ENCODE results near the gene RNF220. TPM values are rescaled to one million over a fixed set of nuclear protein-coding genes. Genes with fewer than 3 reads are reported as not detected.
A peak's percentile ranks its signal among the peaks of the same experiment; 100 is the strongest.

RNF220 gene
- total RNA-seq, 3 donors from 2014 or later = 61.9 to 83.9 (median 72.7) TPM

- intact Hi-C loops (cut with DNase I, micrococcal nuclease) = loop anchor here in 1 of 2 donors (2.0 kb wide), 1 partner anchor 43 kb away; no protein-coding TSS in a partner anchor
- ATAC-seq (no peak), DNase-seq (no peak)
Measured at GRCh38 chr1:44609768-44610526, 204.9 kb downstream of the RNF220 start.

GRCh38 chr1:44610527-44611148 is 205.6 kb downstream of the RNF220 start:
- Histone ChIP-seq H3K36me3 (ENCODE audit: low read depth) (no peaks in the 10 kb centered on the region), H3K4me1 (ENCODE audit: low read depth) (no peaks in the 10 kb centered on the region), H3K4me3 (no peak overlapping the region), H3K9me3 (no peaks in the 10 kb centered on the region)
- TF ChIP-seq CTCF (IDR thresholded peaks at IDR 0.05) = no peak
- DNase-seq = peak in 2 of 3 donors; percentile 37 to 38
- intact Hi-C loops (cut with DNase I, micrococcal nuclease) = loop anchor here in 1 of 2 donors (2.0 kb wide), 1 partner anchor 42 kb away; no protein-coding TSS in a partner anchor
- peak; percentile 78 for ATAC-seq

More at GRCh38 chr1:44609768-44610526, 204.9 kb downstream of the RNF220 start:
- Histone ChIP-seq H3K4me1 (ENCODE audit: low read depth) (no peaks in the 10 kb centered on the region), H3K9me3 (no peaks in the 10 kb centered on the region), H3K4me3 (no peak overlapping the region), H3K36me3 (ENCODE audit: low read depth) (no peaks in the 10 kb centered on the region)
- no peak for TF ChIP-seq CTCF (IDR thresholded peaks at IDR 0.05)

GRCh38 chr1:44611419-44611818 is 206.4 kb downstream of the RNF220 start:
- Histone ChIP-seq H3K36me3 (ENCODE audit: low read depth) (no peaks in the 10 kb centered on the region), H3K4me1 (ENCODE audit: low read depth) (no peaks in the 10 kb centered on the region), H3K4me3 (no peak overlapping the region), H3K9me3 (no peaks in the 10 kb centered on the region)
- intact Hi-C loops (cut with DNase I, micrococcal nuclease) = loop anchor here in 1 of 2 donors (2.0 kb wide), 1 partner anchor 41 kb away; no protein-coding TSS in a partner anchor
- ATAC-seq (no peak), DNase-seq (no peak)
- TF ChIP-seq CTCF (IDR thresholded peaks at IDR 0.05) = no peak

GRCh38 chr1:44611866-44612265 is 206.8 kb downstream of the RNF220 start:
- H3K4me3 ChIP-seq = no peak overlapping the region
- no peak for ATAC-seq
- H3K4me1 ChIP-seq (ENCODE audit: low read depth) = no peaks in the 10 kb centered on the region
- no peak for DNase-seq
- no peaks in the 10 kb centered on the region for H3K9me3 ChIP-seq
- TF ChIP-seq CTCF (IDR thresholded peaks at IDR 0.05) = no peak
- intact Hi-C loops (cut with DNase I, micrococcal nuclease) = loop anchor here in 1 of 2 donors (2.0 kb wide), 1 partner anchor 41 kb away; no protein-coding TSS in a partner anchor
- H3K36me3 ChIP-seq (ENCODE audit: low read depth) = no peaks in the 10 kb centered on the region

GRCh38 chr1:44613941-44614340 is 208.9 kb downstream of the RNF220 start:
- DNase-seq (no peak), ATAC-seq (no peak)
- no peaks in the 10 kb centered on the region for H3K4me1 ChIP-seq (ENCODE audit: low read depth)
- H3K4me3 ChIP-seq = no peak overlapping the region
- no peak for TF ChIP-seq CTCF (IDR thresholded peaks at IDR 0.05)
- no peaks in the 10 kb centered on the region for H3K9me3 ChIP-seq
- no peaks in the 10 kb centered on the region for H3K36me3 ChIP-seq (ENCODE audit: low read depth)
- intact Hi-C loops (cut with DNase I, micrococcal nuclease) = no loop called here

All from mucosa of descending colon (tissue), 3 donors.